ELR (cell line): ENCODE data around the gene CCL26.
"Not testable (repeated sequence)": the region's sequence is repeated elsewhere in the genome, so short reads cannot be mapped to it uniquely, and the experiment has no call there.

Source experiments
- DNase-seq: peaks from one replicate; pipeline ENCODE4 v3.0.0-alpha.2; 2015; ENCODE audit warnings: low read depth

Gene CCL26

GRCh38 chr7:75738975-75739795 lies 32.8 kb downstream of the CCL26 start:
- DNase-seq: peak; percentile 99

- DNase-seq: no peak
Observed at GRCh38 chr7:75738604-75738974, 33.4 kb downstream of the CCL26 start, which contains the start of gene HIP1. HIP1 (minus strand) TSS chr7:75738941; CDS start chr7:75738920, 21 bp downstream.

- DNase-seq: peak; percentile 39
Observed at GRCh38 chr7:75737856-75738603, 34.0 kb downstream of the CCL26 start.

- DNase-seq: no peak
Observed at GRCh38 chr7:75735581-75736350, 36.2 kb downstream of the CCL26 start.

GRCh38 chr7:75734586-75735458 lies 37.2 kb downstream of the CCL26 start:
- DNase-seq: peak; percentile 84

- DNase-seq: peak; percentile 99
Observed at GRCh38 chr7:75732764-75733630, 39.0 kb downstream of the CCL26 start.

GRCh38 chr7:75732016-75732521 lies 39.9 kb downstream of the CCL26 start:
- DNase-seq: no peak

- no peak for DNase-seq
Observed at GRCh38 chr7:75729851-75730274, 42.1 kb downstream of the CCL26 start.

GRCh38 chr7:75727881-75728593 lies 44.0 kb downstream of the CCL26 start:
- DNase-seq: peak; percentile 36

GRCh38 chr7:75727351-75727750 lies 44.7 kb downstream of the CCL26 start:
- DNase-seq: not testable (repeated sequence)

GRCh38 chr7:75725306-75725705 lies 46.7 kb downstream of the CCL26 start:
- no peak for DNase-seq

- DNase-seq: no peak
Observed at GRCh38 chr7:75723444-75723843, 48.6 kb downstream of the CCL26 start.

- DNase-seq: no peak
Observed at GRCh38 chr7:75722373-75722772, 49.6 kb downstream of the CCL26 start.

- not testable (repeated sequence) for DNase-seq
Observed at GRCh38 chr7:75721922-75722321, 50.1 kb downstream of the CCL26 start.

- no peak for DNase-seq
Observed at GRCh38 chr7:75721426-75721825, 50.6 kb downstream of the CCL26 start.

GRCh38 chr7:75719626-75720025 lies 52.4 kb downstream of the CCL26 start:
- no peak for DNase-seq
